Uterus (tissue), 4 donors: ENCODE results near the gene ZNF22. TPM values are rescaled to one million over a fixed set of nuclear protein-coding genes. Genes with fewer than 3 reads are reported as not detected.

Source experiments
- DNase-seq, 2 donors: peaks; one replicate each; pipeline ENCODE4 v3.0.0-alpha.2; 2019 to 2020
- H3K27ac ChIP-seq, 2 donors: fragments of 200-600 bp; sonication (generic); 1 replicate in 1 of 2; 2 replicates in 1 of 2; pipeline ENCODE4 v1.5.1; 2016 to 2018
- H3K27me3 ChIP-seq, 2 donors: fragments of 200-600 bp; sonication (generic); one replicate each; pipeline ENCODE4 v1.5.1; 2018 to 2019; ENCODE audit warnings: control low read depth in 1 of 2
- H3K36me3 ChIP-seq, 2 donors: fragments of 200-600 bp; sonication (generic); one replicate each; pipeline ENCODE4 v1.5.1; 2019; ENCODE audit warnings: control low read depth in 1 of 2
- H3K4me1 ChIP-seq, 2 donors: fragments of 200-600 bp; sonication (generic); one replicate each; pipeline ENCODE4 v1.5.1; 2018 to 2019; ENCODE audit warnings: control low read depth in 1 of 2
- H3K4me3 ChIP-seq, 2 donors: fragments of 200-600 bp; sonication (generic); 1 replicate in 1 of 2; 2 replicates in 1 of 2; pipeline ENCODE4 v1.5.1; 2018 to 2019; ENCODE audit warnings: mild to moderate bottlenecking in 1 of 2
- H3K9me3 ChIP-seq, 2 donors: fragments of 200-600 bp; sonication (generic); one replicate each; pipeline ENCODE4 v1.5.1; 2019; ENCODE audit warnings: control low read depth in 1 of 2
- POLR2A ChIP-seq, 2 donors: fragments of 450-650 bp; IDR thresholded peaks; one replicate each; pipeline ENCODE4 v1.6.1; 2016; ENCODE audit warnings: antibody characterized with exemption in 2 of 2, mild to moderate bottlenecking in 1 of 2, moderate library complexity in 1 of 2
- intact Hi-C: fragments of 100-400 bp; cut with DNase I; formaldehyde crosslinking; loops from one replicate; pipeline ENCODE4 v1.15.1; 2023; ENCODE audit warnings: low total_unique reads
- total RNA-seq, 4 donors: library from RNA; depleted of rRNA in 3 of 4; stranded (reverse); fragments of >200 nt in 3 of 4; gene quantifications; one replicate each; pipeline versions ENCODE4 v1.1.0 to v1.2.4, GENCODE V29; 2014 to 2023
- TF ChIP-seq, protein P1 (sequence below), 4 experiments: fragments of 200-600 bp in 2 of 4; fragments of 450-650 bp in 2 of 4; sonication (generic) in 2 of 4; IDR thresholded peaks; one replicate each; pipeline ENCODE4 v1.5.1; 2016 to 2019; ENCODE audit warnings: antibody characterized with exemption in 4 of 4, mild to moderate bottlenecking in 2 of 4, moderate library complexity in 1 of 4
- donor health status: DM: yes; HTN: yes; CAD: no.

ZNF22 gene
- total RNA-seq, 4 donors from 2014 or later: 20.7 to 78.1 (median 34.6) TPM

DNA sequence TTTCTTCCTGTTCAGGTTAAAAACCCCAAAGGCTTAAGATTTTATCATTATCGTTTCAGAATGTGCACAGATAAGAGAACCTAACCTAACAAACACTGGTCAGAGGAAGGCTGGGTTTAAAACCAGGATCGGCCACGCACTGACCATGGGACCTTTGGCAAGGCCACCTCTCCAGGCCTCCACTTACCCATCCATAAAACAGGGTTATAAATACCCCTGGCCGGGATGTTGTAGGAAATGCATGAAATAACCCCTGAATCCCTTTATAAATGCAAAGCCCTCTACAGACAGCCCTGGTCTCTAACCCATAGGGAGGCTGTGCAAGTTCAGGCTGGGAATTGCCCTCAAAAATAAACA is 22.5 kb upstream of the ZNF22 start:
- TF ChIP-seq, protein P1, sequence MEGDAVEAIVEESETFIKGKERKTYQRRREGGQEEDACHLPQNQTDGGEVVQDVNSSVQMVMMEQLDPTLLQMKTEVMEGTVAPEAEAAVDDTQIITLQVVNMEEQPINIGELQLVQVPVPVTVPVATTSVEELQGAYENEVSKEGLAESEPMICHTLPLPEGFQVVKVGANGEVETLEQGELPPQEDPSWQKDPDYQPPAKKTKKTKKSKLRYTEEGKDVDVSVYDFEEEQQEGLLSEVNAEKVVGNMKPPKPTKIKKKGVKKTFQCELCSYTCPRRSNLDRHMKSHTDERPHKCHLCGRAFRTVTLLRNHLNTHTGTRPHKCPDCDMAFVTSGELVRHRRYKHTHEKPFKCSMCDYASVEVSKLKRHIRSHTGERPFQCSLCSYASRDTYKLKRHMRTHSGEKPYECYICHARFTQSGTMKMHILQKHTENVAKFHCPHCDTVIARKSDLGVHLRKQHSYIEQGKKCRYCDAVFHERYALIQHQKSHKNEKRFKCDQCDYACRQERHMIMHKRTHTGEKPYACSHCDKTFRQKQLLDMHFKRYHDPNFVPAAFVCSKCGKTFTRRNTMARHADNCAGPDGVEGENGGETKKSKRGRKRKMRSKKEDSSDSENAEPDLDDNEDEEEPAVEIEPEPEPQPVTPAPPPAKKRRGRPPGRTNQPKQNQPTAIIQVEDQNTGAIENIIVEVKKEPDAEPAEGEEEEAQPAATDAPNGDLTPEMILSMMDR (IDR thresholded peaks at IDR 0.05): no peak
- no peak for TF ChIP-seq POLR2A (IDR thresholded peaks at IDR 0.05)
- intact Hi-C loops: no loop called here
- H3K27me3 ChIP-seq: no peaks in the 10 kb centered on the region
- H3K36me3 ChIP-seq: no peaks in the 10 kb centered on the region
- peak overlapping the region; percentile 66 to 85 for H3K4me3 ChIP-seq
- peaks cover 5 to 20% of the 10 kb centered on the region in 2 donors for H3K4me1 ChIP-seq
- no peaks in the 10 kb centered on the region for H3K9me3 ChIP-seq
- peak overlapping the region; percentile 89 to 100 for H3K27ac ChIP-seq
- no peak for DNase-seq

DNA sequence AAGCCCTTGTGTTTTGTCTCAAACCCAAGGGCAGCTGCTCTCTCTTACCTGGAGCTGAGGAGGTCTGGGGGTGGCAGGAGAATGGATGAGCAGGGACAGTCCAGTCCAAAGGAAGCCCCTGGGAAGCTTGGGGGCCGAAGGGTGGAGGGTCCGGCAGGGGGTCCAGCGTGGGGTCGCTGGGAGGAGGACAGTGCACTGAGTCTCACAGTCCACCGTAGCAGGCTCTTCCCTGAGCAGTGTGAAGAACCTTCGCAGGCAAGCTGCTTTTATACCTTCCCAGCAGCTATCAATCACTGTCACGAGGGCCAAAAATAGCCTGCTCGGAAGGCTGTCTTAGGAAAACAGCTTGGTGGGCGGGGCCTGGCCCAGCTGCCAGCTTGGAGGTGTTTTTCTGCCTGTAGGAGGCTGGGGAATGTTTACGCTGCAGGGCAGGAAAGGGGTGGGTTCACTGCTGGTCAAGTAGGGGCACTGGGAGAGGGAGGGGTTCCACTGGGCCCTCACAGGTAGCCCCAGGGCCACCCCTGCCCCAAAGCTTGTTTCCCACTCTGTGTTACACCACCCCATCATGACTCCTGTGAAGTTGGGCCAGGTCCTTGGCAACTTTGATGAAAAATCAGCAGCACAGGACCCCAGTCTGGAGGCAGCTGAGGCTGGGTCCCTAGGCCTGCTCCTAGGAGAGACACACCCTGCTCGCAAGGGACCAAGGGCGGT is 22.0 kb upstream of the ZNF22 start, which contains the start of gene DEPP1:
Gene DEPP1, minus strand, starts transcription at position 240 of the 711 bp plus-strand sequence. CDS start 779 bp downstream, outside the sequence.
- Histone ChIP-seq H3K4me1 (peaks cover 5 to 20% of the 10 kb centered on the region in 2 donors), H3K27ac (peak within 1 kb of the TSS; percentile 89 to 100), H3K27me3 (no peaks in the 10 kb centered on the region), H3K4me3 (peak within 1 kb of the TSS; percentile 66 to 85), H3K36me3 (no peaks in the 10 kb centered on the region), H3K9me3 (no peaks in the 10 kb centered on the region)
- TF ChIP-seq, protein P1 (IDR thresholded peaks at IDR 0.05): peak in 3 of 4 experiments; percentile 14 to 46 (median 22)
- TF ChIP-seq POLR2A (IDR thresholded peaks at IDR 0.05): peak; percentile 94 to 99
- intact Hi-C loops: no loop called here
- peak; percentile 92 to 97 for DNase-seq

DNA sequence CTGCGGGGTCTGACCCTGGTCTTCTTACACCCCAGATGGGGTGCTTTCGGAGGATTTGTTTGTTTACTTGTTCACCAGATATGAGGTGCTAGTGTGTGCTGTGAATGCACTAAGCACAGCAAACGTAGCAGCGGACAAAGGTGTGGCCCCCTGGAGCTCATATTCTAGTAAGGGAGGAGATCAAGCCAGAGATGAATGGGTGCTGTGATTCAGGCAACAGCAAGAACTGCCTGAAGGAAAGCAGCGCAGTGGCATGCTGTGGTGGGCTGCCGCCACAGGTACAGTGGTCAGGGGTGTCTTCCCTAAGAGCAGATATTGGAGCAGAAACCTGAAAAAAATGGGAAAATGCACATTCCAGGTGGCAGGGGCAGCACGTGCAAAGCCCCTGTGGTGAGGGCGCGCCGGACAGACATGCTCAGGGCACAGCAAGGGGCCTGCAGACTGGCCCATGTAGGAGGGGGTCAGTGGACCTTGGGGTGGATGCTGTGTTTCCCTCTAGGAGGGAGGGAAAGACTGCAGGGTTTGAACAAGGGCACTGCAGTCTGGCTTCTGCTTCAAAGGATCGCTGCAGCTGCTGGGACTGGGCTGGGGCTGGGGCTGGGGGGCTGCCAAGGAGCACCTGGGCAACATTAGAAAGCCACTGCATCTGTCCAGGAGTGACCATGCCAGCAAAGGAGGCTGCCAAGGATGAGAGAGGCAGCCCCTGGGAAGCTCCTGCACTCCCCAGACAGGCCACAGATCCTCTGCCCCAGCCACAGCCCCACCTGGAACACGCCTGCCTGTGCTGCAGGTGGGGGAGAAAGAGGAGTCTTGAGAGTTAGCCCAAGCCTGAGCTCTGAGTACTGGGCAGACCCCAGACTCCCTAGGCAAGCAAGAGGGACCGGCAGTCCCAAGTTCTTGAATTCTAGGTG is 21.2 kb upstream of the ZNF22 start:
- peak overlapping the region; percentile 89 to 100 for H3K27ac ChIP-seq
- H3K9me3 ChIP-seq: no peaks in the 10 kb centered on the region
- H3K4me3 ChIP-seq: no peak overlapping the region
- no peaks in the 10 kb centered on the region for H3K36me3 ChIP-seq
- peak in 1 of 2 donors; percentile 24 for DNase-seq
- TF ChIP-seq POLR2A (IDR thresholded peaks at IDR 0.05): no peak
- TF ChIP-seq, protein P1 (IDR thresholded peaks at IDR 0.05): no peak
- intact Hi-C loops: no loop called here
- H3K4me1 ChIP-seq: peaks cover 5 to 20% of the 10 kb centered on the region in 2 donors
- no peaks in the 10 kb centered on the region for H3K27me3 ChIP-seq

DNA sequence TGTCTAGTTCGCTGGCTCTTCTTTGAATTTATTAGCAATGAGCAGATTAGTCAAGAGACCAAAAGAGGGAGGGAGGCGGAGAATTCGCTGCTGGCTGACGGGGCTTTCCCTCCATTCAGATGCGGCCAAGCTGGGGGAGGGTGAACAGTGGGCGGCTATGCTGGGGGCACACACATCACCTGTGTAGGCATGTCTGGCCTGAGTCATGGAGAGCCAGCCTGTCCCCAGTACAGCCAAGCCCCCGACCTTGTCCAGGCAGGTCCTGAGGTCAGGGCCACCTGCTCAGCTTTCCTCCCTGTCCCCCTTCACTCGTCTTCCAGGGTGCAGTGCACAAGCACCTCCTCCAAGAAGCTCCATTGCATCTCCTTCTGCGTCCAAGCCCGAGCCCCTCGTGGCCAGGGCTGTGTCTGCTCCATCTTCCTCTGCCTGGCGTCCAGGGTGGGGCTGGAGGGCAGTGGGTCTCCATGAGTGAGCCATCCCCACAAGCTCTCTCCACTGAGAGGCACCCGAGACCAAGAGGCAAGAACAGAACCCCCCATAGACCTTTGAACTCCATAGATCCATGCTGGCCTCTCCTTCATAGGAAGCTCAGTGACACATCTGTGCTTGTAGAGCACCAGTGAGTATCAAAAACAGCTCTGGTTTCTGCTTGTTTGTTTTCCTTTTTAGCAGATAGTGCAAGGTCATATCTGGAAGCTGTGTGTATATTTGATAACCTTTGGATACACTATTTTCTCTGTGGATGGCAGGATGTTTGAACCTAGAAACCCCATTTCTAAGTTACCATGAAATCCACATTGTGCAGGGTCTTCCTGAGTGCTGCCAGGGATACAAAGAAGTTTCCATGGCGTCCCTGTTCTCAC is 20.2 kb upstream of the ZNF22 start:
- H3K4me3 ChIP-seq: no peak overlapping the region
- TF ChIP-seq, protein P1 (IDR thresholded peaks at IDR 0.05): no peak
- TF ChIP-seq POLR2A (IDR thresholded peaks at IDR 0.05): no peak
- H3K27ac ChIP-seq: peak overlapping the region; percentile 89 to 100
- peaks cover 5 to 20% of the 10 kb centered on the region in 2 donors for H3K4me1 ChIP-seq
- H3K27me3 ChIP-seq: no peaks in the 10 kb centered on the region
- H3K36me3 ChIP-seq: no peaks in the 10 kb centered on the region
- DNase-seq: peak in 1 of 2 donors; percentile 23
- intact Hi-C loops: no loop called here
- no peaks in the 10 kb centered on the region for H3K9me3 ChIP-seq
